ENCODE measurements around the gene ELMOD2.
"Not testable (repeated sequence)": the region's sequence is repeated elsewhere in the genome, so short reads cannot be mapped to it uniquely, and the experiment has no call there.

Gene ELMOD2

GRCh38 chr4:140523857-140524742, at the start of gene ELMOD2:
ELMOD2 (plus strand) TSS chr4:140524168; CDS start chr4:140525429, 1,261 bp downstream.
- peak; percentile 96 for DNase-seq (ENCODE audit: low read depth)

DNA sequence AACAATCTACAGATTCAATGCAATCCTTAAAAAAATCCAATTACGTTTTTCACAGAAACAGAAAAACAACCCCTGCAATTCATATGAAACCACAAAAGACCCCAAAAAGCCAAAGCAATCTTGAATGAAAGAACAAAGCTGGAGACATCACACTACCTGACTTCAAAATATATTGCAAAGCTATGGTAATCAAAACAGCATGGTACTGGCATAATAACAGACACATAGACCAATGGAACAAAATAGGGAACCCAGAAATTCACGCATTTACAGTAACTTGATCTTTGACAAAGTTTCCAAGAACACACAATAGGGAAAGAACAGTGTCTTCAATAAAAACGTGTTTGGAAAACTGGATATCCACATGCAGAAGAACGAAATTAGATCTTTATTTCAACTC, 40.5 kb upstream of the ELMOD2 start:
- no peak for DNase-seq (ENCODE audit: low read depth)

DNA sequence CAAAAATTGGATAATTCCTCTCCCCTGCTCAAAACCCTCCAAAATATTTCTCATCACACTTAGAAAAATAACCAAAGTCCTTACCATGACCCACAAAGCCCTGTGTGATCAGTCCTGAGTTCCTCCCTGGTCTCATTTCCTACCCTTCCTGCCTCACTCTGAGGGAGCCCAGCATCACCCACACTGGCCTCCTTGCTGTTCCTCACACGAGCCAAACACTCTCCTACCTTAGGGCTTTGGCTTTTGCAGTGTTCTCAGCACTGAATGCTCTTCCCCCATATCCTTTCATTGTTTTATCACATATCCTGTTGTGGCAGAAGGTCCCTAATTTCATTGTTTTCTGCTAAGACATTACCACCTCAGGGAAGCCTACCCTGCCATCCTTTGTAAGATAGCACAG, 38.0 kb upstream of the ELMOD2 start:
- DNase-seq (ENCODE audit: low read depth): no peak

- DNase-seq (ENCODE audit: low read depth): no peak
Measured at GRCh38 chr4:140497405-140497746, 26.6 kb upstream of the ELMOD2 start.

DNA sequence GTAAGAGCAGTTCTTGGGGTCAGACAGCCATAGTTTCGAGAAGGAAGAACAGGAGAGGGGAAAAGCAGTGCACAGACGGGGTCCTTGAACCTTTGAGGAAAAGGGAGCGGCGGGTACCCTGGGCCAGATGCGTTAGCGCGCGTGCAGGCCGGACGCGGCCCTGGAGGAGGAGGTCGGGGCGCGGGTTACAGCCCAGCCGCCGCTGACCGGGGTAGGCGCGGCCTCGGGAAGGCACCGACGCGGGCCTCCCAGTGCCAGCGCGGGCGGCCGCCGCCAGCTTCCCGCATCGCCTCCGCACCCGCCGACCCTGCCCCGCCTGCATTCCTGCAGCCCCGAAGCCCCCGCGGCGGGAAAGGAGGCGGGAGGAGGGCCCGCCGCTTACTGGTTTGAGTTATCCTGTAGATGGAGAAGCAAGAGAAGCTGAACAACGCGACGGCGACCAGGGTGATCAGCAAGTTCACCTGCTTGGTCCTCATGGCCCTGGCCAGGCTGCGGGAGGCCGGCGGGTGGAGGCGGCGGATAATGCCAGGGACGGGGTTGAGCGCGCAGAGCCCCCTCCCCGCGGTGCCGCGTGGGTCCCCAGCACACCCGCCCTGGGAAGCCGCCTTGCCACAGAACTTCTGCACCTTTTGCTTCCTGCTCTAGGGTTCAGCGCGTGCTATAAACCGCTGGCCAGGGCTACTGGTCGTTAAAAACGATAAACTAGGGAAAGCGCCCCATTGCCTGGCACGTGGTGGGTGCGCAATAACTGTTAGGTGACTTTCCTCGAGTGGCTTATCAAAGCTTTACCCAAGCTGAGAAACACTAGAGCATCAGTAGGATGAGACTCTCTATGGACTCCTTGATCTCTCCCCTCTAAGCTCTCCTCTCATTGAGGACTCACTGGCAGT, 26.0 kb upstream of the ELMOD2 start, which contains the start of gene MGAT4D:
MGAT4D (minus strand) TSS at position 547 of the 890 bp plus-strand sequence; CDS start at position 476, 71 bp downstream.
- no peak for DNase-seq (ENCODE audit: low read depth)

DNA sequence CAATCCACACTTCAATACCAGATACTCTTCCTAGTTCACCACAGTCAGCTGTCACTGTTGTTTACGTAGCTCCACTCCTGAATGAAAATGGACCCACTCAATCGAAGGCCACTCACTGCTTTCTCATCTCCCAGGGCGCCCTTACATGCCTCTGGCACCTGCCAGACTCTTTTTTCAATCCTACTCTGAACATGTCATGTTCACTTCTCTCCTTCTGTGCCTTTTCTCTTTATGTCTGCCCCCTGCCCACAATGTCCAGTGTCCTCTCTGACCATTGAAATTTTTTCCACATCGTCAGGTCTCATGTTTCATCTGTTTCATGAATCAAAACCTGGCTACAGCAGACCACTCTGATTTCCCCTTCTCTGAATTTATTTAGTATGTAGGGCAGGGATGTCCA, 24.6 kb upstream of the ELMOD2 start:
- DNase-seq (ENCODE audit: low read depth): no peak

GRCh38 chr4:140504261-140504660, 19.7 kb upstream of the ELMOD2 start:
- DNase-seq (ENCODE audit: low read depth): no peak

DNA sequence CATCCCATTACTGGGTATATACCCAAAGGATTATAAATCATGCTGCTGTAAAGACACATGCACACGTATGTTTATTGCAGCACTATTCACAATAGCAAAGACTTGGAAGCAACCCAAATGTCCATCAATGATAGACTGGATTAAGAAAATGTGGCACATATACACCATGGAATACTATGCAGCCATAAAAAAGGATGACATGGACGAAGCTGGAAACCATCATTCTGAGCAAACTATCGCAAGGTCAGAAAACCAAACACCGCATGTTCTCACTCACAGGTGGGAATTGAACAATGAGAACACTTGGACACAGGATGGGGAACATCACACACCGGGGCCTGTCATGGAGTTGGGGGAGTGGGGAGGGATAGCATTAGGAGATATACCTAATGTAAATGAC, 10.2 kb upstream of the ELMOD2 start:
- DNase-seq (ENCODE audit: low read depth): not testable (repeated sequence)

GRCh38 chr4:140515423-140515822, 8.5 kb upstream of the ELMOD2 start:
- DNase-seq (ENCODE audit: low read depth): no peak

DNA sequence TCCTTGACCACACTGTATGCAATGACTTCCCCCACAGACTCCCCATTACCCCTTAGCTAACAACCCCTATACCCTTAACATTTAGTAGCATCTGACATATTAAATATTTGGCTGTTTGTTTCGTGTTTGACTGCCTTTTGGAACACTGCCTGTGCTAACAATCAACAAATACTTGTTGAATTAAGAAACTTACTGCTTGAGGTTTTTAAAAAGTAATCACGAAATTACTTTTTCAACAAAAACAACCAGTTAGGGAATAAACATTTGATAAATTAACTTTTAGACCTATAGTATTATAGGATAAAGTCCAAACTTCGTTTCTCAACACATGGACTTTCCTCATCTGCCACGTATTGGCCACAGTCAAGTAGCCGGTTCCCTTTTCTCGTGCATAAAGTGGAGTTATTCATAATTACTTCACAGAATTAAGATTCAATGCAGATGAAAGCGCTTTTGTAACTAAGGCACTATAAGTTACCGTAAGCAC, 555 bp upstream of the ELMOD2 start:
- DNase-seq (ENCODE audit: low read depth): no peak

- DNase-seq (ENCODE audit: low read depth): no peak
Measured at GRCh38 chr4:140529434-140529833, 5.5 kb downstream of the ELMOD2 start.

GRCh38 chr4:140533951-140534480, 10.0 kb downstream of the ELMOD2 start:
- DNase-seq (ENCODE audit: low read depth): no peak

- DNase-seq (ENCODE audit: low read depth): no peak
Measured at GRCh38 chr4:140556372-140557085, 32.6 kb downstream of the ELMOD2 start.

DNA sequence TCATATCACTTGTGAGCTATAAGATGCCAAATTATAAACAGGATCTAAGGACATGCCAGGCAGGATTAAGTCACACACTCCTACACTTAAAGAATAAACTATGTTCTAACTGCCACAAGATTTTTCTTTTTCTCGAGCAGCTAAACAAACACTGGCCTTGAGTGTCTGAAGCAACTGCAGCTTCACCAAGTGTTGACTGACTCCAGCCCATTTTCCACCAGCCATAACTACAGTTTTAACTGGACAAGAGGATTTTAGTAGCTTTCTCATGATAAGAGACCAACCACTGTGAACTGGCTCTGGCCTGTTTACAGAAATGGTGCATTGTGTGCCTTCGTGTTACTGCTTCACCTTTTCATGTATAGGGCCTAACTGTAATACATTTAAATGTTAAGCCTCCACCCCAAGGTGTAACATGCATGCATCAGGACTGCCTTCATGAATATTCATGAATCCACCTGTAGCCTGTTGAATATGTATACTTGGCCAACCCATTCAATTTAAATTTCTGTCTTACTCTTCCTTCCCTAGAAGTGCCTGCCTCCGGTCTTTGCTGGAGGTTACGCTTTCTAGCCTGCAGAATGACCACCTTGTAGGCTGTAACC, 34.0 kb downstream of the ELMOD2 start:
- no peak for DNase-seq (ENCODE audit: low read depth)

- no peak for DNase-seq (ENCODE audit: low read depth)
Measured at GRCh38 chr4:140559696-140560095, 35.7 kb downstream of the ELMOD2 start.

DNA sequence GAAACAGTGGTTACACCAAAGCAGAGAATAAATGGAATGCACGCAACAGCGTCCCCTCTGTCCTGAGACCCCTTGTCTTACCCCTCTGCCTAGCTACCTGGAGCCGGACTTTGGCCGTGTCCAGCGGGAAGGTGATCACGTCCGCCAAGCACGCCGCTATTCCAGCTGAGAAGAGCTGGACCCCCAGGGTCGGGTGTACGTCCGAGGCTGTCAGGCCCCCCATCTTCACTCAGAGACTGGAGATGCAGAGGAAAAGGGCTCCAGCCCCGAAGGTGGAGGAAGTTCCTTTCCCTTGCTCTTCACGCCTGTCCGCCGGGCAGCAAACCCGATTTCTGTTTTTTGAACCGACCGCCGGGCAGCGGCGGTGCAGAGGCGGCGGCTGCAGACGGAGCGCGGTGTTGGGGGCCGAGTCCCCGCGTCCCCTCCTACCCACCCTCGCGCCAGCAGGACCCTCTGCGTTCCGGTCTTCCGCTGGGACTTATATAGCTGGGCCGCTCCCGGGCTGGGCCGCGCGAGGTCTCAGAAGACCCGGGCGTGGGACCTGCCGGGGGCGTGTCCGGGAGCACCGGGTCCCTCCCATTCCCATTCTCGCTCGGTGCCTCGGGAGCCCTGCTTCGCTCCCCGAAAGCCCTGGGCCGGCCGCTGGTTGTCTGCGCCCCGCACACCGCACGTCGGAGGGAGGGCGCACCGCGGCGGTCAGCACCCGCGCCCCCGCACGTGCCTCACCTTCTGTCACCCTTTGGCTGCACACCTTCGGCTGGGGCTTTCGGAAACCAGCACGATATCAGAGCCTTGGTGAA, 44.7 kb downstream of the ELMOD2 start, which contains the start of gene UCP1:
UCP1 (minus strand) TSS at position 455 of the 800 bp plus-strand sequence; CDS start at position 223, 232 bp downstream.
- no peak for DNase-seq (ENCODE audit: low read depth)

DNA sequence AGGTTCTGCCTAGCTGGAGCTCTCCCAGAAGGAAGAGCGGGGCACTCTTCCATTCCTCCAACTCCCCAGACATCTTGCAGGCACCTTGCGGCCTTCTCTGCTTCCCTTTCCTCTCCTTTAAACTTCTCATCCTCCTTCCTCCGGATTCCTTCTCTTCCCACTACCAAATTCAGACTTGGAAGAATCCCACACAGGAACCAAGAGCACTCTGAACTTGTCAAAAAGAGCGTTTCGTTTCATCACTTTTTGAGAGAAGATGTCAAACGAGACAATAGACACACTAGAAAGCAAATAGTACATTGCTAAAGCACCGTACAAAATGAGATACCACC, 45.3 kb downstream of the ELMOD2 start:
- DNase-seq (ENCODE audit: low read depth): no peak

DNA sequence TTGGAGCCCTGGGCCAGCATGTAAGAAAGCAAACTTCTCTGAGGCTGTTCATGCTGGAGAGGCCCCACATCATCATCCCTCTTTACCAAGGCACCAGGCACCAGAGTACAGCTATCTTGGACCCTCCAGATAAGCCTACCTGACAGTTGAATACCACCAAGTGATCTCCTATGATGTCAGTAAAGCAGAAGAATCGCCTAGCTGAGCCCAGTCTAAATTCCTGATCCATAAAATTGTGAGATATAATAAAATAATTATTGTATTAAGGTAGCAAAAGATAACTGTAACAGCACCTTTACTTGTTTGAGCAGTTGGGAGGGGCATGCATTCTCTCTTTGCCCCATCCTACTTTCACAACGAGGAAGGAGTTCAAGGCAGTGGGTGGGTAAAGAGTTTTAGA, 47.7 kb downstream of the ELMOD2 start:
- DNase-seq (ENCODE audit: low read depth): no peak

GRCh38 chr4:140575489-140575888, 51.5 kb downstream of the ELMOD2 start:
- DNase-seq (ENCODE audit: low read depth): no peak

DNA sequence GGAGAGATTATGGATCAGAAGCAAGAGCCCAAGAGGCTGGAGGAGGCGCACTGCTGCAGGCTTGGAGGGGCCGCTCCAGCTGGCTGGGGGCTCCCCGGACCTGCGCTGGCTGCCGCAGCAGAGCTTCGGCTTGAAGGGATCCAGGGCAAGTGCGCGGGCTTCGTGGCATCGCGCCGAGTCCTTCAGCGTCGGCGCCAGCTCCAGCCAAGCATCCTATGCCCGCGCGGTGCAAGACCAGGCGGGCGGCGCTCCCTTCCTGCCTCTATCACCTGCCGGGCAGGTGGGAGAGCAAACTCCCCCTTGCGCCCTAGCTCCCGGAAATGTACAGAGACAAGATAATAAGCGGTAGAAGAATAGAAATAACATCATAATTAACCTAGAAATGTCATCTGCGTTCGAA, 55.3 kb downstream of the ELMOD2 start:
- no peak for DNase-seq (ENCODE audit: low read depth)

DNA sequence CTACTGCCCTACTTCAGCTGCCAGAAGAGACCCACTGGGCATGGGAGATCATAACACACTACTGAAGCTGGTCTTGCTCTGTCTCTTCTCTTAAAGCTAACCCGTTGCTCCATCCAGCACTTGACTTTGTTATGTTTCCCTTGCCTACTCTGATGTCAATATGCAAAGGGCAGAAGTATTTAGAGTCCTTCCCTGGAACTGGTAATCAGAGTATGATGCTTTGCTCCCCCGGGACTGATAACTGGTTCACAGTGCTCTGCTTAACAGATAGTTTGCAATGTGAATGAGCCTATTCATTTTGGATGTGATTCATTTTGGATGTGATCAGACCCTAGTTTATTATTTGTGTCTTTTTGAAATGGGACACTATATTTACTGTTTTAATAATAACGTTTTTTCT, 57.1 kb downstream of the ELMOD2 start:
- no peak for DNase-seq (ENCODE audit: low read depth)
